Measurements from ENCODE around the gene ACER3.

- TF ChIP-seq CTCF (IDR thresholded peaks at IDR 0.05) (no peak), POLR2A (IDR thresholded peaks at IDR 0.05) (no peak)
Observed at GRCh38 chr11:76891285-76891684, 30.6 kb downstream of the ACER3 start.
